Natural killer cell (primary cell): ENCODE results near the gene TWIST2. TPM values are rescaled to one million over a fixed set of nuclear protein-coding genes. Genes with fewer than 3 reads are reported as not detected.

Experiments
- ATAC-seq, 3 donors: fragments of 150-1000 bp in 2 of 3; fragments of 200-7000 bp in 1 of 3; cut with Tn5 transposase; 1 replicate in 1 of 3; 2 replicates in 2 of 3; pipeline ENCODE4 v1.10.0; 2021; ENCODE audit warnings: mild to moderate bottlenecking in 2 of 3, moderate library complexity in 2 of 3
- DNase-seq, 2 donors: peaks; one replicate each; pipeline versions ENCODE4 v3.0.0 to v3.0.0-alpha.2; 2013 to 2021; ENCODE audit warnings: mixed read lengths in 1 of 2
- H3K27ac ChIP-seq: one replicate; pipeline ENCODE4 v1.5.1; 2013; ENCODE audit warnings: mild to moderate bottlenecking, low read length
- H3K27me3 ChIP-seq: one replicate; pipeline ENCODE4 v1.6.1; 2013; ENCODE audit warnings: low read length; ENCODE audit not compliant: control insufficient read depth, insufficient read depth
- H3K36me3 ChIP-seq: one replicate; pipeline ENCODE4 v1.6.1; 2013; ENCODE audit warnings: low read length; ENCODE audit not compliant: control insufficient read depth, insufficient read depth
- H3K4me1 ChIP-seq: one replicate; pipeline ENCODE4 v1.6.1; 2013; ENCODE audit warnings: low read length; ENCODE audit not compliant: control insufficient read depth, insufficient read depth
- H3K4me3 ChIP-seq: one replicate; pipeline ENCODE4 v1.5.1; 2013; ENCODE audit warnings: low read length
- H3K9me3 ChIP-seq: one replicate; pipeline ENCODE4 v1.6.1; 2013; ENCODE audit warnings: low read length; ENCODE audit not compliant: control insufficient read depth, insufficient read depth
- H3K27ac Mint-ChIP-seq, 2 donors: one replicate each; pipeline ENCODE4 v1.8.0; 2022; ENCODE audit warnings: mild to moderate bottlenecking in 2 of 2, mixed read lengths in 2 of 2, moderate library complexity in 1 of 2
- H3K27me3 Mint-ChIP-seq, 2 donors: one replicate each; pipeline ENCODE4 v1.8.0; 2022; ENCODE audit warnings: low read depth in 2 of 2, mixed read lengths in 2 of 2
- H3K36me3 Mint-ChIP-seq: one replicate; pipeline ENCODE4 v1.8.0; 2022; ENCODE audit warnings: mixed read lengths
- H3K4me1 Mint-ChIP-seq, 2 donors: one replicate each; pipeline ENCODE4 v1.8.0; 2022; ENCODE audit warnings: mixed read lengths in 2 of 2
- H3K4me3 Mint-ChIP-seq: one replicate; pipeline ENCODE4 v1.8.0; 2022; ENCODE audit warnings: mild to moderate bottlenecking, moderate library complexity, mixed read lengths
- H3K9me3 Mint-ChIP-seq, 2 donors: one replicate each; pipeline ENCODE4 v1.8.0; 2022; ENCODE audit warnings: mixed read lengths in 2 of 2
- WGBS: methylation state at CpG from one replicate; pipeline ENCODE4 v1.1.7; 2013; ENCODE audit warnings: missing lambda C conversion rate; ENCODE audit not compliant: insufficient coverage; 5-methylcytosine and 5-hydroxymethylcytosine counted together
- intact Hi-C: fragments of 100-400 bp; cut with micrococcal nuclease; formaldehyde crosslinking; loops from one replicate; pipeline ENCODE4 v1.14.2; 2022
- total RNA-seq, 4 donors: library from RNA; stranded (reverse); fragments of 120-200 nt in 1 of 4; gene quantifications; one replicate each; pipeline versions ENCODE4 v1.2.3 to v1.2.4, GENCODE V29; 2013 to 2022
- TF ChIP-seq, protein P1 (sequence below): fragments of 200-600 bp; IDR thresholded peaks from one replicate; pipeline ENCODE4 v1.8.0; 2022; ENCODE audit warnings: antibody characterized with exemption

The TWIST2 gene
- total RNA-seq, 3 donors from 2014 or later (not counting 1 experiment from before 2014, with no cell fraction given), result not detected

DNA sequence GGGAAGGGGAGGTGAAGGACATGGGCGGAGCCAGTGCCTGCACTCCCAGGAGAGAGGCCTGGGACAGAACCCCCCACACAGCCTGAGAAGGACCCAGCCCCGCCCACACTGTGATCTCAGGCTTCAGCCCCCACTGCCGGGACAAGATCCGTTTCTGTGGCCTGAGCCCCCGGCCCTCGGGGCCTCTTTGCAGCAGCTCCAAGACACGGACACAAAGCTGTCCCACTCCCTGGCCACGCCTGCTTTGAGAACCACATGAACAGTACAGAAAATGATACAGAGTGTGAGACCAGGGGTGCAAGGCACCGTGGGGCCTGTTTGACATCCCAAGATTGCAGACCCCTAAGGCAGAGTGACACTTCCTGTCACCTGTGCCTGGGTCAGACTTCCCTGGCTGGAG is 74.5 kb downstream of the TWIST2 start:
- no peaks in the 10 kb centered on the region for H3K9me3 Mint-ChIP-seq
- peaks cover 0 to 11% of the 10 kb centered on the region in 2 donors for H3K27me3 Mint-ChIP-seq

DNA sequence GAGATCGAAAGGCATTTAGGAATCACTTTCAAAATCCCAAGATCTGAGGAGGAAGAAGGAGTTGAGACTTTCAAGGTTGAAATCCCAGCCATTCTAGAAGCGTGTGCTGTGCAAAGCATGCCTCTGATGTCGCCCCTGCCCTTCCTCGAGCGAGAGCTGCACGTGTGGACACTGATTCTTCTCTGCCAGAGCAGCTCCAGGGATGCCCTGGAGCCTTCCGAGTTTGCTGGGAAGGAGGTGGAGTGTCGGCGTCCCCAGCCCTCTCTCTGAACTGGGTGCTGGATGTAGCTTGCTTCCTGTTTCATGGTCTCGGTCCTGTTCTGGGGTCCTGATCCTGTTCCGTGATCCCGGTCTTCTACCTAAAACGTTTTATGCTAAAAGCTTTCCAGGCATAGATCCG is 76.1 kb downstream of the TWIST2 start:
- Mint-ChIP-seq H3K27me3 (peaks cover 0 to 11% of the 10 kb centered on the region in 2 donors), H3K4me3 (no peak overlapping the region), H3K9me3 (no peaks in the 10 kb centered on the region), H3K27ac (no peak overlapping the region), H3K4me1 (no peaks in the 10 kb centered on the region), H3K36me3 (no peaks in the 10 kb centered on the region)
- DNase-seq (no peak), ATAC-seq (no peak)
- H3K36me3 ChIP-seq, result no peaks in the 10 kb centered on the region
- intact Hi-C loops, result no loop called here
- WGBS, result 80% methylated on average over 14 of the region's 14 CpGs
- H3K9me3 ChIP-seq, result no peaks in the 10 kb centered on the region
- H3K27me3 ChIP-seq, result no peaks in the 10 kb centered on the region
- TF ChIP-seq, protein P1, sequence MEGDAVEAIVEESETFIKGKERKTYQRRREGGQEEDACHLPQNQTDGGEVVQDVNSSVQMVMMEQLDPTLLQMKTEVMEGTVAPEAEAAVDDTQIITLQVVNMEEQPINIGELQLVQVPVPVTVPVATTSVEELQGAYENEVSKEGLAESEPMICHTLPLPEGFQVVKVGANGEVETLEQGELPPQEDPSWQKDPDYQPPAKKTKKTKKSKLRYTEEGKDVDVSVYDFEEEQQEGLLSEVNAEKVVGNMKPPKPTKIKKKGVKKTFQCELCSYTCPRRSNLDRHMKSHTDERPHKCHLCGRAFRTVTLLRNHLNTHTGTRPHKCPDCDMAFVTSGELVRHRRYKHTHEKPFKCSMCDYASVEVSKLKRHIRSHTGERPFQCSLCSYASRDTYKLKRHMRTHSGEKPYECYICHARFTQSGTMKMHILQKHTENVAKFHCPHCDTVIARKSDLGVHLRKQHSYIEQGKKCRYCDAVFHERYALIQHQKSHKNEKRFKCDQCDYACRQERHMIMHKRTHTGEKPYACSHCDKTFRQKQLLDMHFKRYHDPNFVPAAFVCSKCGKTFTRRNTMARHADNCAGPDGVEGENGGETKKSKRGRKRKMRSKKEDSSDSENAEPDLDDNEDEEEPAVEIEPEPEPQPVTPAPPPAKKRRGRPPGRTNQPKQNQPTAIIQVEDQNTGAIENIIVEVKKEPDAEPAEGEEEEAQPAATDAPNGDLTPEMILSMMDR, result no peak
- no peak overlapping the region for H3K27ac ChIP-seq
- H3K4me1 ChIP-seq, result no peaks in the 10 kb centered on the region
- H3K4me3 ChIP-seq, result no peak overlapping the region

More for the DNA sequence above, 74.5 kb downstream of the TWIST2 start:
- H3K27me3 ChIP-seq, result no peaks in the 10 kb centered on the region
- H3K36me3 ChIP-seq, result no peaks in the 10 kb centered on the region
- Mint-ChIP-seq H3K36me3 (no peaks in the 10 kb centered on the region), H3K4me3 (no peak overlapping the region), H3K4me1 (no peaks in the 10 kb centered on the region), H3K27ac (no peak overlapping the region)
- intact Hi-C loops, result no loop called here
- 57% methylated on average over 8 of the region's 9 CpGs for WGBS
- DNase-seq (no peak), ATAC-seq (no peak)
- no peaks in the 10 kb centered on the region for H3K9me3 ChIP-seq
- H3K4me3 ChIP-seq, result no peak overlapping the region
- TF ChIP-seq, protein P1, result no peak
- no peaks in the 10 kb centered on the region for H3K4me1 ChIP-seq
- no peak overlapping the region for H3K27ac ChIP-seq

DNA sequence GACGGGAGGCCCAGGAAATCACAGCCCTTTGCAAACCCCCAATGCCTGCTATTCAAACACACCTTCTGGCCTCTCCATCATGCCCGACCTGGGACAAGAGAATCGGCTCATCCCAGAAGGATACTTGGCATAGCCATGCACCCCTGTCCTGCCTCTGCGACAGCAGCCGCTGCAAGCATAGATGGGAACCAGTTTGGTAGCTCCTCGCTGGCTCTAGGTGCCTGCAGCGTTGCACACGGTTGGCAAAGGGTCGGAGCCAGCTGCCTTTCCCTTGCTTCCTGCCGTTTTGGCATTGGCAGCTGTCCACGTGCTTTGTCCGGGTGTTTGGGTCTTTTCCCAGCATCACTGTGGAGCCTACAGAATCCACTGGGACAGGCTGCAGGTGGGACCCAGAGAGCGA is 76.9 kb downstream of the TWIST2 start:
- Mint-ChIP-seq H3K9me3 (no peaks in the 10 kb centered on the region), H3K4me3 (no peak overlapping the region)

DNA sequence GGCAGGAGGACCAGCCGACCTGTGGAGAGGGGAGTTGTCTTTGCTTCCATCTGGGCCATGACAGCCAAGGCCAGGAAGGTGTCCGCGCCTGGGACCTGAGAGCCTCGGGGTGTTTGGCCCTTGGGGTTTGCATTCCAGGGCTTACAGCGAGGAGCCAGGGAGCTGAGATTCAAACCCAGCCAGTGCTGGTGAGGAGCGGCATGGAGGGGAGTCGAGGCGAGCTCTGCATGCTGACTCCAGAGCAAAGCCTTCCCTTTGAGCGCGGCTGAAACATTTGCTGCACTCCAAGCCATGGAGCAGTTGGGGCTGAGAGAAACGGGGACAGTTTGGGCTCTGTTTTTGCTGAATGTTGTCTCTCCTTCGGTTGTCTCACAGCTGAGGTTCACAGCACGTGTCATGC is 77.4 kb downstream of the TWIST2 start:
- Histone ChIP-seq H3K4me3 (no peak overlapping the region), H3K36me3 (no peaks in the 10 kb centered on the region), H3K4me1 (no peaks in the 10 kb centered on the region), H3K27me3 (peaks cover 3% of the 10 kb centered on the region), H3K9me3 (no peaks in the 10 kb centered on the region), H3K27ac (no peak overlapping the region)
- Mint-ChIP-seq H3K9me3 (no peaks in the 10 kb centered on the region), H3K27me3 (peaks cover under 1 to 18% of the 10 kb centered on the region in 2 donors), H3K4me3 (no peak overlapping the region), H3K27ac (no peak overlapping the region), H3K36me3 (no peaks in the 10 kb centered on the region), H3K4me1 (no peaks in the 10 kb centered on the region)
- intact Hi-C loops, result no loop called here
- 86% methylated on average over 13 of the region's 13 CpGs for WGBS
- ATAC-seq (no peak), DNase-seq (no peak)
- TF ChIP-seq, protein P1, result no peak

More for the DNA sequence above, 76.9 kb downstream of the TWIST2 start:
- H3K36me3 Mint-ChIP-seq, result no peaks in the 10 kb centered on the region
- no peaks in the 10 kb centered on the region for H3K4me1 Mint-ChIP-seq
- H3K27me3 Mint-ChIP-seq, result peaks cover 0 to 14% of the 10 kb centered on the region in 2 donors
- Histone ChIP-seq H3K9me3 (no peaks in the 10 kb centered on the region), H3K4me1 (no peaks in the 10 kb centered on the region), H3K4me3 (no peak overlapping the region), H3K27ac (no peak overlapping the region), H3K36me3 (no peaks in the 10 kb centered on the region), H3K27me3 (peaks cover 2% of the 10 kb centered on the region)
- 80% methylated on average over 13 of the region's 13 CpGs for WGBS
- ATAC-seq, result no peak
- no peak overlapping the region for H3K27ac Mint-ChIP-seq
- no peak for DNase-seq
- intact Hi-C loops, result no loop called here
- TF ChIP-seq, protein P1, result no peak
